Measurements from ENCODE around the gene PNKD.

GRCh38 chr2:218344090-218344754, 73.9 kb downstream of the PNKD start:
- no peak for TF ChIP-seq GATA2 (IDR thresholded peaks at IDR 0.05; ENCODE audit: low read depth, low read length)
- no peak for TF ChIP-seq GATA3 (IDR thresholded peaks at IDR 0.05; ENCODE audit: low read depth, low read length)
